Measurements from ENCODE around the gene PITPNC1.

The PITPNC1 gene

GRCh38 chr17:67559381-67559966 is 182.4 kb downstream of the PITPNC1 start:
- H4K91ac ChIP-seq (ENCODE audit: low read depth, low read length), result no peak overlapping the region
- no peaks in the 10 kb centered on the region for H3K79me2 ChIP-seq (ENCODE audit: control insufficient read depth, insufficient read depth, low read length, poor library complexity)
- no peak overlapping the region for H3K23ac ChIP-seq (ENCODE audit: low read length)
- no peak overlapping the region for H3K4me2 ChIP-seq (ENCODE audit: low read length)
- no peak overlapping the region for H3K27ac ChIP-seq (ENCODE audit: low read depth, low read length)
- H2BK12ac ChIP-seq (ENCODE audit: low read length), result no peak overlapping the region
- no peaks in the 10 kb centered on the region for H3K36me3 ChIP-seq (ENCODE audit: control insufficient read depth in 1 of 2, insufficient read depth in 2 of 2, low read length in 2 of 2)
- H3K4me1 ChIP-seq (ENCODE audit: control insufficient read depth in 1 of 2, insufficient read depth in 2 of 2, low read length in 2 of 2), result no peaks in the 10 kb centered on the region
- no peak overlapping the region for H4K8ac ChIP-seq (ENCODE audit: low read depth, low read length)
- no CpG with 5 or more reads among the region's 10 CpGs for WGBS (ENCODE audit: extremely low coverage, insufficient coverage, insufficient read length)
- no peaks in the 10 kb centered on the region for H3K79me1 ChIP-seq (ENCODE audit: low read length)
- H3K18ac ChIP-seq (ENCODE audit: low read length), result no peak overlapping the region
- H3K4me3 ChIP-seq (ENCODE audit: low read depth, low read length), result no peak overlapping the region
- no peak overlapping the region for H2BK120ac ChIP-seq (ENCODE audit: insufficient read depth, low read length, poor library complexity)
- no peak overlapping the region for H2AFZ ChIP-seq (ENCODE audit: insufficient read depth, low read length, poor library complexity)
- no peak overlapping the region for H3K14ac ChIP-seq (ENCODE audit: low read length)
- H3K27me3 ChIP-seq (ENCODE audit: insufficient read depth, low read length), result no peaks in the 10 kb centered on the region
- no peak for DNase-seq
- no peak overlapping the region for H2AK5ac ChIP-seq (ENCODE audit: low read length)
- H4K12ac ChIP-seq (ENCODE audit: low read depth, low read length), result no peak overlapping the region
- H3K9ac ChIP-seq (ENCODE audit: low read length), result no peak overlapping the region
- no peak overlapping the region for H3K4ac ChIP-seq (ENCODE audit: low read depth, low read length)
- H3K9me3 ChIP-seq (ENCODE audit: insufficient read depth, low read depth, low read length), result no peaks in the 10 kb centered on the region
- H2BK5ac ChIP-seq (ENCODE audit: low read depth, low read length, poor library complexity), result no peak overlapping the region

- Histone ChIP-seq H2BK120ac (ENCODE audit: insufficient read depth, low read length, poor library complexity) (no peak overlapping the region), H4K91ac (ENCODE audit: low read depth, low read length) (no peak overlapping the region), H4K12ac (ENCODE audit: low read depth, low read length) (no peak overlapping the region), H3K9ac (ENCODE audit: low read length) (no peak overlapping the region), H3K27ac (ENCODE audit: low read depth, low read length) (no peak overlapping the region), H4K8ac (ENCODE audit: low read depth, low read length) (no peak overlapping the region), H3K79me2 (ENCODE audit: control insufficient read depth, insufficient read depth, low read length, poor library complexity) (no peaks in the 10 kb centered on the region), H3K4me2 (ENCODE audit: low read length) (no peak overlapping the region), H2AFZ (ENCODE audit: insufficient read depth, low read length, poor library complexity) (no peak overlapping the region), H3K18ac (ENCODE audit: low read length) (no peak overlapping the region), H3K4me3 (ENCODE audit: low read depth, low read length) (no peak overlapping the region), H3K9me3 (ENCODE audit: insufficient read depth, low read depth, low read length) (no peaks in the 10 kb centered on the region), H2BK5ac (ENCODE audit: low read depth, low read length, poor library complexity) (no peak overlapping the region), H3K4me1 (ENCODE audit: control insufficient read depth in 1 of 2, insufficient read depth in 2 of 2, low read length in 2 of 2) (no peaks in the 10 kb centered on the region), H3K14ac (ENCODE audit: low read length) (no peak overlapping the region), H3K27me3 (ENCODE audit: insufficient read depth, low read length) (no peaks in the 10 kb centered on the region), H2BK12ac (ENCODE audit: low read length) (no peak overlapping the region), H3K4ac (ENCODE audit: low read depth, low read length) (no peak overlapping the region), H3K79me1 (ENCODE audit: low read length) (no peaks in the 10 kb centered on the region), H3K23ac (ENCODE audit: low read length) (peak overlapping the region; percentile 40), H3K36me3 (ENCODE audit: control insufficient read depth in 1 of 2, insufficient read depth in 2 of 2, low read length in 2 of 2) (no peaks in the 10 kb centered on the region), H2AK5ac (ENCODE audit: low read length) (no peak overlapping the region)
- no CpG with 5 or more reads among the region's 10 CpGs for WGBS (ENCODE audit: extremely low coverage, insufficient coverage, insufficient read length)
- DNase-seq, result no peak
Measured at GRCh38 chr17:67562005-67562404, 184.9 kb downstream of the PITPNC1 start.

- Histone ChIP-seq H2AFZ (ENCODE audit: insufficient read depth, low read length, poor library complexity) (no peak overlapping the region), H3K36me3 (ENCODE audit: control insufficient read depth in 1 of 2, insufficient read depth in 2 of 2, low read length in 2 of 2) (no peaks in the 10 kb centered on the region), H2BK5ac (ENCODE audit: low read depth, low read length, poor library complexity) (no peak overlapping the region), H3K4me3 (ENCODE audit: low read depth, low read length) (no peak overlapping the region), H3K23ac (ENCODE audit: low read length) (no peak overlapping the region), H3K4me1 (ENCODE audit: control insufficient read depth in 1 of 2, insufficient read depth in 2 of 2, low read length in 2 of 2) (no peaks in the 10 kb centered on the region), H4K91ac (ENCODE audit: low read depth, low read length) (no peak overlapping the region), H4K12ac (ENCODE audit: low read depth, low read length) (no peak overlapping the region), H3K18ac (ENCODE audit: low read length) (no peak overlapping the region), H2BK120ac (ENCODE audit: insufficient read depth, low read length, poor library complexity) (no peak overlapping the region), H3K14ac (ENCODE audit: low read length) (no peak overlapping the region), H3K9me3 (ENCODE audit: insufficient read depth, low read depth, low read length) (no peaks in the 10 kb centered on the region), H3K4me2 (ENCODE audit: low read length) (no peak overlapping the region), H2BK12ac (ENCODE audit: low read length) (no peak overlapping the region), H2AK5ac (ENCODE audit: low read length) (no peak overlapping the region), H3K79me1 (ENCODE audit: low read length) (no peaks in the 10 kb centered on the region), H3K4ac (ENCODE audit: low read depth, low read length) (no peak overlapping the region), H3K9ac (ENCODE audit: low read length) (no peak overlapping the region), H3K79me2 (ENCODE audit: control insufficient read depth, insufficient read depth, low read length, poor library complexity) (no peaks in the 10 kb centered on the region), H4K8ac (ENCODE audit: low read depth, low read length) (no peak overlapping the region), H3K27me3 (ENCODE audit: insufficient read depth, low read length) (no peaks in the 10 kb centered on the region), H3K27ac (ENCODE audit: low read depth, low read length) (no peak overlapping the region)
- no peak for DNase-seq
Measured at GRCh38 chr17:67563692-67564228, 186.7 kb downstream of the PITPNC1 start.

GRCh38 chr17:67565068-67565467 is 188.0 kb downstream of the PITPNC1 start:
- H3K9ac ChIP-seq (ENCODE audit: low read length), result no peak overlapping the region
- no peak overlapping the region for H3K14ac ChIP-seq (ENCODE audit: low read length)
- no peak overlapping the region for H3K27ac ChIP-seq (ENCODE audit: low read depth, low read length)
- no peak for DNase-seq
- H2AK5ac ChIP-seq (ENCODE audit: low read length), result no peak overlapping the region
- peaks cover 2 to 3% of the 10 kb centered on the region in 2 experiments for H3K4me1 ChIP-seq (ENCODE audit: control insufficient read depth in 1 of 2, insufficient read depth in 2 of 2, low read length in 2 of 2)
- H4K12ac ChIP-seq (ENCODE audit: low read depth, low read length), result no peak overlapping the region
- peaks cover 1% of the 10 kb centered on the region for H3K79me1 ChIP-seq (ENCODE audit: low read length)
- H3K9me3 ChIP-seq (ENCODE audit: insufficient read depth, low read depth, low read length), result no peaks in the 10 kb centered on the region
- H4K8ac ChIP-seq (ENCODE audit: low read depth, low read length), result no peak overlapping the region
- no peak overlapping the region for H3K23ac ChIP-seq (ENCODE audit: low read length)
- no peak overlapping the region for H2BK120ac ChIP-seq (ENCODE audit: insufficient read depth, low read length, poor library complexity)
- H3K4ac ChIP-seq (ENCODE audit: low read depth, low read length), result no peak overlapping the region
- H2BK5ac ChIP-seq (ENCODE audit: low read depth, low read length, poor library complexity), result no peak overlapping the region
- no peak overlapping the region for H3K4me3 ChIP-seq (ENCODE audit: low read depth, low read length)
- no peak overlapping the region for H4K91ac ChIP-seq (ENCODE audit: low read depth, low read length)
- no peaks in the 10 kb centered on the region for H3K79me2 ChIP-seq (ENCODE audit: control insufficient read depth, insufficient read depth, low read length, poor library complexity)
- no peak overlapping the region for H2AFZ ChIP-seq (ENCODE audit: insufficient read depth, low read length, poor library complexity)
- WGBS (ENCODE audit: extremely low coverage, insufficient coverage, insufficient read length), result no CpG with 5 or more reads among the region's 2 CpGs
- no peaks in the 10 kb centered on the region for H3K27me3 ChIP-seq (ENCODE audit: insufficient read depth, low read length)
- no peak overlapping the region for H3K18ac ChIP-seq (ENCODE audit: low read length)
- H3K4me2 ChIP-seq (ENCODE audit: low read length), result no peak overlapping the region
- H2BK12ac ChIP-seq (ENCODE audit: low read length), result no peak overlapping the region
- H3K36me3 ChIP-seq (ENCODE audit: control insufficient read depth in 1 of 2, insufficient read depth in 2 of 2, low read length in 2 of 2), result no peaks in the 10 kb centered on the region
